ENCODE results near the gene DRD4.
A peak's percentile ranks its signal among the peaks of the same experiment; 100 is the strongest.

Gene DRD4

GRCh38 chr11:655036-655726 lies 18.1 kb downstream of the DRD4 start:
- Histone ChIP-seq H2BK12ac (ENCODE audit: low read length in 2 of 2) (no peak overlapping the region), H3K14ac (ENCODE audit: low read length in 2 of 2) (no peak overlapping the region), H2BK5ac (ENCODE audit: low read depth, low read length, poor library complexity, severe bottlenecking) (no peak overlapping the region), H3K4me1 (ENCODE audit: control insufficient read depth, insufficient read depth, low read depth, low read length) (peaks cover 17% of the 10 kb centered on the region), H4K8ac (ENCODE audit: low read length) (no peak overlapping the region), H2BK120ac (ENCODE audit: low read depth, low read length) (no peak overlapping the region), H3K9ac (ENCODE audit: low read length) (no peak overlapping the region), H3K4me3 (ENCODE audit: insufficient read depth in 1 of 2, low read depth in 1 of 2, low read length in 2 of 2) (no peak overlapping the region), H3K27me3 (ENCODE audit: control insufficient read depth in 1 of 2, insufficient read depth in 1 of 2, low read length in 2 of 2) (no peaks in the 10 kb centered on the region), H2BK15ac (ENCODE audit: low read depth, poor library complexity, severe bottlenecking) (no peak overlapping the region), H3K36me3 (ENCODE audit: control insufficient read depth in 1 of 2, insufficient read depth in 2 of 2, low read depth in 1 of 2, low read length in 2 of 2) (peaks cover 59 to 65% of the 10 kb centered on the region in 2 experiments), H3K9me3 (ENCODE audit: control insufficient read depth, low read length) (no peaks in the 10 kb centered on the region), H3K18ac (ENCODE audit: low read depth in 1 of 2, low read length in 2 of 2) (no peak overlapping the region), H3K23ac (ENCODE audit: low read length in 2 of 2) (no peak overlapping the region), H2AFZ (ENCODE audit: low read depth, low read length) (no peak overlapping the region), H3K27ac (ENCODE audit: low read length, poor library complexity, severe bottlenecking) (peak overlapping the region; percentile 53), H4K91ac (ENCODE audit: low read length) (no peak overlapping the region), H3K4ac (ENCODE audit: low read depth in 1 of 2, low read length in 2 of 2) (no peak overlapping the region), H3K4me2 (ENCODE audit: low read length, poor library complexity, severe bottlenecking) (peak overlapping the region; percentile 45), H3K79me1 (replicated peaks; ENCODE audit: low read length, poor library complexity, severe bottlenecking) (peaks cover 33% of the 10 kb centered on the region), H2AK5ac (ENCODE audit: low read length, severe bottlenecking) (no peak overlapping the region)
- 98% methylated on average over 24 of the region's 30 CpGs for WGBS
- no peak for DNase-seq

GRCh38 chr11:656426-656825 lies 19.4 kb downstream of the DRD4 start:
- Histone ChIP-seq H3K36me3 (ENCODE audit: control insufficient read depth in 1 of 2, insufficient read depth in 2 of 2, low read depth in 1 of 2, low read length in 2 of 2) (peaks cover 60 to 65% of the 10 kb centered on the region in 2 experiments), H3K4me3 (ENCODE audit: insufficient read depth in 1 of 2, low read depth in 1 of 2, low read length in 2 of 2) (no peak overlapping the region), H2BK15ac (ENCODE audit: low read depth, poor library complexity, severe bottlenecking) (no peak overlapping the region), H3K4me2 (ENCODE audit: low read length, poor library complexity, severe bottlenecking) (no peak overlapping the region), H4K8ac (ENCODE audit: low read length) (no peak overlapping the region), H3K9me3 (ENCODE audit: control insufficient read depth, low read length) (no peaks in the 10 kb centered on the region), H2AK5ac (ENCODE audit: low read length, severe bottlenecking) (no peak overlapping the region), H3K27ac (ENCODE audit: low read length, poor library complexity, severe bottlenecking) (no peak overlapping the region), H2BK5ac (ENCODE audit: low read depth, low read length, poor library complexity, severe bottlenecking) (no peak overlapping the region), H3K79me1 (replicated peaks; ENCODE audit: low read length, poor library complexity, severe bottlenecking) (peaks cover 37% of the 10 kb centered on the region), H3K14ac (ENCODE audit: low read length in 2 of 2) (no peak overlapping the region), H3K27me3 (ENCODE audit: control insufficient read depth in 1 of 2, insufficient read depth in 1 of 2, low read length in 2 of 2) (no peaks in the 10 kb centered on the region), H3K4ac (ENCODE audit: low read depth in 1 of 2, low read length in 2 of 2) (no peak overlapping the region), H2BK12ac (ENCODE audit: low read length in 2 of 2) (no peak overlapping the region), H4K91ac (ENCODE audit: low read length) (no peak overlapping the region), H2BK120ac (ENCODE audit: low read depth, low read length) (no peak overlapping the region), H3K23ac (ENCODE audit: low read length in 2 of 2) (no peak overlapping the region), H3K18ac (ENCODE audit: low read depth in 1 of 2, low read length in 2 of 2) (no peak overlapping the region), H3K9ac (ENCODE audit: low read length) (no peak overlapping the region), H3K4me1 (ENCODE audit: control insufficient read depth, insufficient read depth, low read depth, low read length) (peaks cover 17% of the 10 kb centered on the region), H2AFZ (ENCODE audit: low read depth, low read length) (no peak overlapping the region)
- WGBS = 97% methylated on average over 14 of the region's 14 CpGs
- no peak for DNase-seq

- no peak overlapping the region for H3K27ac ChIP-seq (ENCODE audit: low read length, poor library complexity, severe bottlenecking)
- no peak overlapping the region for H4K91ac ChIP-seq (ENCODE audit: low read length)
- H2BK5ac ChIP-seq (ENCODE audit: low read depth, low read length, poor library complexity, severe bottlenecking) = no peak overlapping the region
- no peak overlapping the region for H2BK12ac ChIP-seq (ENCODE audit: low read length in 2 of 2)
- no peak overlapping the region for H2BK15ac ChIP-seq (ENCODE audit: low read depth, poor library complexity, severe bottlenecking)
- no peak for DNase-seq
- H4K8ac ChIP-seq (ENCODE audit: low read length) = no peak overlapping the region
- no peak overlapping the region for H3K18ac ChIP-seq (ENCODE audit: low read depth in 1 of 2, low read length in 2 of 2)
- no peak overlapping the region for H3K9ac ChIP-seq (ENCODE audit: low read length)
- peaks cover 17% of the 10 kb centered on the region for H3K4me1 ChIP-seq (ENCODE audit: control insufficient read depth, insufficient read depth, low read depth, low read length)
- no peak overlapping the region for H2AK5ac ChIP-seq (ENCODE audit: low read length, severe bottlenecking)
- no peak overlapping the region for H2AFZ ChIP-seq (ENCODE audit: low read depth, low read length)
- H3K14ac ChIP-seq (ENCODE audit: low read length in 2 of 2) = no peak overlapping the region
- no peak overlapping the region for H3K23ac ChIP-seq (ENCODE audit: low read length in 2 of 2)
- no peak overlapping the region for H2BK120ac ChIP-seq (ENCODE audit: low read depth, low read length)
- H3K79me1 ChIP-seq (replicated peaks; ENCODE audit: low read length, poor library complexity, severe bottlenecking) = peaks cover 40% of the 10 kb centered on the region
- no peaks in the 10 kb centered on the region for H3K9me3 ChIP-seq (ENCODE audit: control insufficient read depth, low read length)
- H3K4me2 ChIP-seq (ENCODE audit: low read length, poor library complexity, severe bottlenecking) = no peak overlapping the region
- H3K36me3 ChIP-seq (ENCODE audit: control insufficient read depth in 1 of 2, insufficient read depth in 2 of 2, low read depth in 1 of 2, low read length in 2 of 2) = peaks cover 57 to 70% of the 10 kb centered on the region in 2 experiments
- 91% methylated on average over 7 of the region's 7 CpGs for WGBS
- no peaks in the 10 kb centered on the region for H3K27me3 ChIP-seq (ENCODE audit: control insufficient read depth in 1 of 2, insufficient read depth in 1 of 2, low read length in 2 of 2)
- H3K4me3 ChIP-seq (ENCODE audit: insufficient read depth in 1 of 2, low read depth in 1 of 2, low read length in 2 of 2) = no peak overlapping the region
- no peak overlapping the region for H3K4ac ChIP-seq (ENCODE audit: low read depth in 1 of 2, low read length in 2 of 2)
These were observed 19.8 kb downstream of the DRD4 start for GRCh38 chr11:656866-657265.

GRCh38 chr11:657691-658126 lies 20.6 kb downstream of the DRD4 start:
- Histone ChIP-seq H2BK120ac (ENCODE audit: low read depth, low read length) (no peak overlapping the region), H3K4me2 (ENCODE audit: low read length, poor library complexity, severe bottlenecking) (no peak overlapping the region), H2AK5ac (ENCODE audit: low read length, severe bottlenecking) (no peak overlapping the region), H3K9ac (ENCODE audit: low read length) (no peak overlapping the region), H3K4me1 (ENCODE audit: control insufficient read depth, insufficient read depth, low read depth, low read length) (peaks cover 19% of the 10 kb centered on the region), H3K27me3 (ENCODE audit: control insufficient read depth in 1 of 2, insufficient read depth in 1 of 2, low read length in 2 of 2) (no peaks in the 10 kb centered on the region), H2BK5ac (ENCODE audit: low read depth, low read length, poor library complexity, severe bottlenecking) (no peak overlapping the region), H3K23ac (ENCODE audit: low read length in 2 of 2) (no peak overlapping the region), H3K4ac (ENCODE audit: low read depth in 1 of 2, low read length in 2 of 2) (no peak overlapping the region), H2AFZ (ENCODE audit: low read depth, low read length) (no peak overlapping the region), H3K27ac (ENCODE audit: low read length, poor library complexity, severe bottlenecking) (no peak overlapping the region), H3K9me3 (ENCODE audit: control insufficient read depth, low read length) (no peaks in the 10 kb centered on the region), H2BK15ac (ENCODE audit: low read depth, poor library complexity, severe bottlenecking) (no peak overlapping the region), H4K8ac (ENCODE audit: low read length) (no peak overlapping the region), H2BK12ac (ENCODE audit: low read length in 2 of 2) (no peak overlapping the region), H3K4me3 (ENCODE audit: insufficient read depth in 1 of 2, low read depth in 1 of 2, low read length in 2 of 2) (no peak overlapping the region), H3K36me3 (ENCODE audit: control insufficient read depth in 1 of 2, insufficient read depth in 2 of 2, low read depth in 1 of 2, low read length in 2 of 2) (peaks cover 54 to 78% of the 10 kb centered on the region in 2 experiments), H4K91ac (ENCODE audit: low read length) (no peak overlapping the region), H3K18ac (ENCODE audit: low read depth in 1 of 2, low read length in 2 of 2) (no peak overlapping the region), H3K14ac (ENCODE audit: low read length in 2 of 2) (no peak overlapping the region), H3K79me1 (replicated peaks; ENCODE audit: low read length, poor library complexity, severe bottlenecking) (peaks cover 43% of the 10 kb centered on the region)
- DNase-seq = no peak
- 90% methylated on average over 14 of the region's 14 CpGs for WGBS
